ENCODE data around the gene LHFPL3. TPM values are rescaled to one million over a fixed set of nuclear protein-coding genes. Genes with fewer than 3 reads are reported as not detected.

Gene LHFPL3
- polyA plus RNA-seq, 1 of the 3 experiments (the other 2 are of a cell fraction): not detected

DNA sequence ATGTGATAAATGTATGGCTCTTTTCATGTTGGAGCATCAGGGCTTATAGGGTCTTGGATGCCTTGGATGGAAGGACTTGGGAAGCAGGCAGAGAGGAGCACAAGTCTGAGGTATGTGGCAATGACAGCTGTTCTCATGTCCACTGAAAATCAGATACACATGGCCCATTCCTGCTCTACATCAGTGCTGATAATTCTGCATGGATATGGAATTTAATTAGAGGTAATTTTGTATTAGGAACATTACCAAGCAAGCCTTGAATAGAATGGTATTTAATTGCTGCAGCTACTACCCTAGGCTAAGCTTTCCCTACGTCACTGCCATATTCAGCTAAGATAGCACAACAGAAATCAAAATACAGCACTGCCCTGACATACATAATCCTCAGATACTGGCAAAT is 299.6 kb downstream of the LHFPL3 start (continued):
- TF ChIP-seq, protein P1, sequence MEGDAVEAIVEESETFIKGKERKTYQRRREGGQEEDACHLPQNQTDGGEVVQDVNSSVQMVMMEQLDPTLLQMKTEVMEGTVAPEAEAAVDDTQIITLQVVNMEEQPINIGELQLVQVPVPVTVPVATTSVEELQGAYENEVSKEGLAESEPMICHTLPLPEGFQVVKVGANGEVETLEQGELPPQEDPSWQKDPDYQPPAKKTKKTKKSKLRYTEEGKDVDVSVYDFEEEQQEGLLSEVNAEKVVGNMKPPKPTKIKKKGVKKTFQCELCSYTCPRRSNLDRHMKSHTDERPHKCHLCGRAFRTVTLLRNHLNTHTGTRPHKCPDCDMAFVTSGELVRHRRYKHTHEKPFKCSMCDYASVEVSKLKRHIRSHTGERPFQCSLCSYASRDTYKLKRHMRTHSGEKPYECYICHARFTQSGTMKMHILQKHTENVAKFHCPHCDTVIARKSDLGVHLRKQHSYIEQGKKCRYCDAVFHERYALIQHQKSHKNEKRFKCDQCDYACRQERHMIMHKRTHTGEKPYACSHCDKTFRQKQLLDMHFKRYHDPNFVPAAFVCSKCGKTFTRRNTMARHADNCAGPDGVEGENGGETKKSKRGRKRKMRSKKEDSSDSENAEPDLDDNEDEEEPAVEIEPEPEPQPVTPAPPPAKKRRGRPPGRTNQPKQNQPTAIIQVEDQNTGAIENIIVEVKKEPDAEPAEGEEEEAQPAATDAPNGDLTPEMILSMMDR (IDR thresholded peaks at IDR 0.05): no peak
- TF ChIP-seq, protein P2, sequence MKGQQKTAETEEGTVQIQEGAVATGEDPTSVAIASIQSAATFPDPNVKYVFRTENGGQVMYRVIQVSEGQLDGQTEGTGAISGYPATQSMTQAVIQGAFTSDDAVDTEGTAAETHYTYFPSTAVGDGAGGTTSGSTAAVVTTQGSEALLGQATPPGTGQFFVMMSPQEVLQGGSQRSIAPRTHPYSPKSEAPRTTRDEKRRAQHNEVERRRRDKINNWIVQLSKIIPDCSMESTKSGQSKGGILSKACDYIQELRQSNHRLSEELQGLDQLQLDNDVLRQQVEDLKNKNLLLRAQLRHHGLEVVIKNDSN (IDR thresholded peaks at IDR 0.05; ENCODE audit: borderline replicate concordance, low read depth): no peak
- TF ChIP-seq TCF12 (IDR thresholded peaks at IDR 0.05) (peak; percentile 67), FOSL2 (IDR thresholded peaks at IDR 0.05; ENCODE audit: borderline replicate concordance, low read depth) (no peak), EZH2phosphoT487 (IDR thresholded peaks at IDR 0.05; ENCODE audit: borderline replicate concordance, low read depth) (no peak), RCOR1 (IDR thresholded peaks at IDR 0.05; ENCODE audit: low read length) (peak; percentile 99), RAD21 (IDR thresholded peaks at IDR 0.05; ENCODE audit: low read length) (peak; percentile 43; the same call in 1 of the 2 replicates)
- TF ChIP-seq, protein P3, sequence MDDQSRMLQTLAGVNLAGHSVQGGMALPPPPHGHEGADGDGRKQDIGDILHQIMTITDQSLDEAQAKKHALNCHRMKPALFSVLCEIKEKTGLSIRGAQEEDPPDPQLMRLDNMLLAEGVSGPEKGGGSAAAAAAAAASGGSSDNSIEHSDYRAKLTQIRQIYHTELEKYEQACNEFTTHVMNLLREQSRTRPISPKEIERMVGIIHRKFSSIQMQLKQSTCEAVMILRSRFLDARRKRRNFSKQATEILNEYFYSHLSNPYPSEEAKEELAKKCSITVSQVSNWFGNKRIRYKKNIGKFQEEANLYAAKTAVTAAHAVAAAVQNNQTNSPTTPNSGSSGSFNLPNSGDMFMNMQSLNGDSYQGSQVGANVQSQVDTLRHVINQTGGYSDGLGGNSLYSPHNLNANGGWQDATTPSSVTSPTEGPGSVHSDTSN (IDR thresholded peaks at IDR 0.05): no peak

DNA sequence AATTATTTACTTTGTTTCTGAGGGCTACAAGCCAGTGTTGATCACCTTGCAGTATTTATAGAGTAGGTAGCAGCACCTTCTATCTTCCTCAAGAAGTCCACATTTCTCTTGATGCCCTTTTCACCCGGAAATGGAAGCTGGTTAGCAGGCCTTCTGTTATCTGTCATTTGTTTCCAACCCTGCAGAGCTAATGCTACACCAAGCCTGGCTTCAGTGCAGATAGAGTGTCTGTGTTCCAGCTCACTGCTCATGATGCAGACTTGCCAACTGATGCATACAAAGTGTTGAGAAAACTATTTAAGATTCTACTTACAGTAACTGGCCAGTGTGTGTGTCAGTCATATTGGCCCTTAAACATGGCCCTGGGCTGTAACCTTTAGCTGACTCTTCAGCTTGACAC is 301.0 kb downstream of the LHFPL3 start:
- H3F3A ChIP-seq (replicated peaks; ENCODE audit: insufficient read depth): no peaks in the 10 kb centered on the region
- peaks cover 0 to 42% of the 10 kb centered on the region in 2 experiments; a peak in 2 of 4 replicates for H3K4me1 ChIP-seq (ENCODE audit: control insufficient read depth in 1 of 2, insufficient read depth in 2 of 2, low read depth in 1 of 2, low read length in 1 of 2)
- ChIA-PET CTCF (interaction anchor here (0.7 to 4.5 kb wide), 9 partner anchors 14 to 398 kb away, joined by 3 to 27 read pairs (median 6); no protein-coding TSS in a partner anchor), POLR2A (no interaction called here)
- peak; percentile 43 for DNase-seq
- H3K4me3 ChIP-seq (ENCODE audit: low read depth in 2 of 2, low read length in 1 of 2): no peak overlapping the region
- H3K27ac ChIP-seq (ENCODE audit: low read depth in 2 of 2, low read length in 1 of 2): peak overlapping the region in 1 of 2 experiments; percentile 95; a peak in 2 of 4 replicates
- no peaks in the 10 kb centered on the region; the same call in 1 of the 2 replicates for H4K20me1 ChIP-seq (ENCODE audit: insufficient read depth)
- no peaks in the 10 kb centered on the region for H3K36me3 ChIP-seq (replicated peaks in 1 of 2; ENCODE audit: control insufficient read depth in 1 of 2, insufficient read depth in 2 of 2, low read length in 1 of 2)
- no peaks in the 10 kb centered on the region for H3K79me2 ChIP-seq (ENCODE audit: insufficient read depth)
- WGBS (ENCODE audit: low lambda C conversion rate): 0% methylated on average over 1 of the region's 1 CpG
- no peaks in the 10 kb centered on the region for H3K27me3 ChIP-seq (ENCODE audit: insufficient read depth)
- H3K4me2 ChIP-seq: no peak overlapping the region
- H3K9me2 ChIP-seq: no peaks in the 10 kb centered on the region
- no peak overlapping the region for H2AFZ ChIP-seq (ENCODE audit: low read depth)
- no peaks in the 10 kb centered on the region for H3K9me3 ChIP-seq
- no peak overlapping the region for H3K9ac ChIP-seq
- TF ChIP-seq, protein P3 (IDR thresholded peaks at IDR 0.05): no peak
- TF ChIP-seq RXRA (IDR thresholded peaks at IDR 0.05; ENCODE audit: borderline replicate concordance, low read depth) (no peak), NRF1 (IDR thresholded peaks at IDR 0.05; ENCODE audit: low read depth, low read length) (no peak), CHD2 (IDR thresholded peaks at IDR 0.05; ENCODE audit: low read length, partially characterized antibody) (peak; percentile 55), NFIC (IDR thresholded peaks at IDR 0.05; ENCODE audit: borderline replicate concordance) (no peak), EP300 (IDR thresholded peaks at IDR 0.05; ENCODE audit: borderline replicate concordance in 1 of 2, low read depth in 1 of 2, low read length in 1 of 2) (peak in 1 of 2 experiments; percentile 94; a peak in 2 of 4 replicates), YY1 (IDR thresholded peaks at IDR 0.05; ENCODE audit: low read depth) (no peak), MXI1 (IDR thresholded peaks at IDR 0.05; ENCODE audit: low read depth, low read length) (peak; percentile 56; the same call in 1 of the 2 replicates), TEAD4 (IDR thresholded peaks at IDR 0.05; ENCODE audit: borderline replicate concordance, insufficient read depth) (no peak), FOSL2 (IDR thresholded peaks at IDR 0.05; ENCODE audit: borderline replicate concordance, low read depth) (no peak), TAF1 (IDR thresholded peaks at IDR 0.05; ENCODE audit: borderline replicate concordance, low read depth, low read length) (no peak), TCF12 (IDR thresholded peaks at IDR 0.05) (no peak; the same call in 1 of the 2 replicates), SIN3A (IDR thresholded peaks at IDR 0.05; ENCODE audit: borderline replicate concordance, low read depth, low read length) (no peak), JUND (IDR thresholded peaks at IDR 0.05) (no peak), GATA2 (CRISPR knock-in tag; IDR thresholded peaks at IDR 0.05) (peak; percentile 71)
- TF ChIP-seq, protein P2 (IDR thresholded peaks at IDR 0.05; ENCODE audit: borderline replicate concordance, low read depth): no peak
- TF ChIP-seq, protein P1 (IDR thresholded peaks at IDR 0.05): no peak
- TF ChIP-seq, protein P4, sequence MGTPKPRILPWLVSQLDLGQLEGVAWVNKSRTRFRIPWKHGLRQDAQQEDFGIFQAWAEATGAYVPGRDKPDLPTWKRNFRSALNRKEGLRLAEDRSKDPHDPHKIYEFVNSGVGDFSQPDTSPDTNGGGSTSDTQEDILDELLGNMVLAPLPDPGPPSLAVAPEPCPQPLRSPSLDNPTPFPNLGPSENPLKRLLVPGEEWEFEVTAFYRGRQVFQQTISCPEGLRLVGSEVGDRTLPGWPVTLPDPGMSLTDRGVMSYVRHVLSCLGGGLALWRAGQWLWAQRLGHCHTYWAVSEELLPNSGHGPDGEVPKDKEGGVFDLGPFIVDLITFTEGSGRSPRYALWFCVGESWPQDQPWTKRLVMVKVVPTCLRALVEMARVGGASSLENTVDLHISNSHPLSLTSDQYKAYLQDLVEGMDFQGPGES (IDR thresholded peaks at IDR 0.05; ENCODE audit: low read depth, low read length): no peak

Measured in SK-N-SH (cell line).